NCI-H1694 treated with DMSO at 0.1 percent for 48 hours (cell line): Measurements from ENCODE around the gene TOM1L2.
"Not testable (repeated sequence)": the region's sequence is repeated elsewhere in the genome, so short reads cannot be mapped to it uniquely, and the experiment has no call there.

Source experiments
- DNase-seq: peaks from one replicate; lab custom pipeline; 2025; lab: John Stamatoyannopoulos, UW

Gene TOM1L2

DNA sequence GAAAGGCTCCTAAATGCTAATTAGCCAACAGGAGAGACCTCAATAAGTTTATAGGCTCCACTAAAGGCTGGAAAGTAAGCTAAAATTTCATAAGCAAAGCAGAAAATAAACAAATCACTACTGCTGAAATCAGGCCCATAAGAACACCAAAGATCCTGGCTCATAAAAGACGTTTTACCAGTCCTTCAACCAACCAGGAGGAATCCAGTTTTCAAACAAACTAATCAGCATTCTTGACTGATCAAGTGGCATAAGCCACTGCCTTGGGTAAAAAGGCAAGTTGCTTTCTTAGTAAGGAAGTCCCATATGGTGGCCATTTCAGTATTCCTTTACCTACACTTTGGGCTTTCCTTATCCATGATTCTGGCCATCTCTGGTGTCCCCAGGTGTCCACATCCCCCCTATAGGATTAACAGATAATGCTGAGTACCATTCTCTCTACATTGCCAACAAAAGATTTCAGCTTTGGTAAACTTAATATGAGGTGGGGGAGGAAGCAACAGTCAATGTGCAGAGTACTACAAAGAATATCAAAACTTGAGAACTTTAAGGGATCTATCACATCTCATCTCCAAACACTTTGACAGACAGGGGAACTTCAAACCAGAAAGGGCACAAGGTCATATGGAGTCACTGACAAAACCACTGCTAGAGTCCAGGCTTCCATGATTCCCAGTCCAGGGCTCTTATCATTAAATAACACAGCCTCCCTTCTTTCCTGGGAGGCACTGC, 1.3 kb downstream of the TOM1L2 start:
- DNase-seq, result no peak

DNA sequence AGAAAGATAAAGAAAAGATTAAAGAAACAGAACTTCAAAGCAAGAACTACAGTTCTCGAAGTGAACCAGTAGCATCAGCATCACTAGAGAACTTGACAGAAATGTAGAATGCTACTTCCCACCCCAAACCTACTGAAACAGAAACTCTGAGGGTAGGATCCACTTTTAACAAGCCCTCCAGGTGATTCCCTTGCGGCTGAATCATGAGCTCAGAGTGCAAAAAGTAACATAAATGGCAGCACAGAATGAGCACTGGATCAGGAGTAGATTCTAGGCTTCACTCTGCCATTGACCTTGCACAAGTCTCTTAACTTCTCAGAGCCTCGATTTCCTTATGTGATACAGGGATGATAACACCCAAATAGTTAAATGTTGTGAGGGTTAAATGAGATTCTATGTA, 5.8 kb downstream of the TOM1L2 start:
- no peak for DNase-seq

DNA sequence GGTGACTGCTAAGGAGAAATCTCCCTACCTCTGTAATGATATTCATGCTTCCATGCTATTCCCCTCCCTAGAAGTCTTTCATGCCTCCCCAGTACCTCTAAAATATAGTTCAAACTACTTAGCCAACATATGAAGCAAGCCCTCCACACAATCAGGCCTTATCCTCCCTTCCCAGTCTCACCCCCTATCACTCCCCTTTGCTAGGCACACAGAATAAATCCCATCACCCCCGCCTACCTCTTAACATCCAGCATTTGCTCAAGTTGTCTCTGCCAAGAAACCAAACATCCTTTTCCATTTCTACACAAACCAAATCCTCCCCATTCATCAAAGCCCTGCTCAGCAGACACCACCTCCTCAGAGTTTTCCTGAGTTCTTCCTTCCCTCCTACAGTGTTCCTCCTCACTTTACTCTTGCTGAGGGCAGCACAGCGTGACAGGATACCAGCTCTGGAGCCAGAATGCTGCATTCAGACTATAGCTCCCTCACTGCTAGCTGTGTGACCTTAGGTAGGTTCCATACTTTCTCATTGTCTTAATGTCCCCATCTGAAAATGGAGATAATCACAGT, 7.0 kb downstream of the TOM1L2 start:
- no peak for DNase-seq

DNA sequence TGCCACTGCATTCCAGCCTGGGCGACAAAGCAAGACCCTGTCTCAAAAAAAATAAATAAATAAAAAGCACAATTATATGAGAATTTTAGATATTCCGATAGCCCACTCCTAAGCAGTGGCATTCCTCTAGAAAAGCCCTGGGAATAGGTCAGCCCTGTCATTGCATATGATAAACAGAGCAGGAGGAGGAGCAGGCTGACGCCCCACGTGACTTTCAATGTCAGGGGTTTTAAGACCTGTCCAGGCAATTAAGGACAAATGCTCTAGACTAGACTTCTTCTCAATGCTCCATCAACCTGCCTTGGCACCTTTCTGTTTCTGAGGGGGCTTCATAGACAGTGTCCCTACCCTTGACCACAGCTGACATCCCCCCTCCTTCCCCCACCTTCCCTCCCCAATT, 7.5 kb downstream of the TOM1L2 start:
- no peak for DNase-seq

DNA sequence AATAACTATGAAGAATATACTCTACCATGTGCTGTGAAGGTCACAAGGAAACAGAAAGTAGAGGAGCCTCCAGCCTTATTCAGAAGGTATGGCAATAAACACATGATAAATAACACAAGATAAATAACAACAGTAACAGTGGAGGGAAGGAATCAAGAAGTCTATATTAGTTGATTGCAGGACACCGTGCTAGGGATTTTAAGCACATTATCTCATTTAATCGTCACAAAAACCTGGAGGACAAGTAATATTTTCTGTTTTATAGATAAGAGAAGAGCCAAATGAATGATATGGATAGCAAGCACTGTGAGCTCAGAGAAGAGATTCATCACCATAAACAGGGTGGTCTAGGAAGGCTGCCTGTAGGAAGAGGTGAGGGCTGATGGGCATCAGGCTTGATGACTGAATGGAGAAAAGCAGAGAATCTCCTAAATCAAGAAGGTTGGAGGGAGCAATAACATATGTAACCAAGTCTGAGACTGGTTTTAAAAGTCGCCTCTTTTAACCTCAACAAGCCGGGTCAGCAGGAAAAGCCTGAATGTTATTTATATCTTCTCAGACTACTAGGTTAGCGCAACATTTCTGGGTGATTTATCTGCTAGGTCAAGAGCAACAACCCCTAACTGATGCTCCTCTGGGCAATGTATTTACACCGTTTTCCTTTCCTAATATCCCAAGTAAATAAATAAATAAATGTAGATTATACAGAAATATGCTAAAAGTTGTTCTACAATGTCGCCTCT, 8.3 kb downstream of the TOM1L2 start:
- DNase-seq, result no peak

DNA sequence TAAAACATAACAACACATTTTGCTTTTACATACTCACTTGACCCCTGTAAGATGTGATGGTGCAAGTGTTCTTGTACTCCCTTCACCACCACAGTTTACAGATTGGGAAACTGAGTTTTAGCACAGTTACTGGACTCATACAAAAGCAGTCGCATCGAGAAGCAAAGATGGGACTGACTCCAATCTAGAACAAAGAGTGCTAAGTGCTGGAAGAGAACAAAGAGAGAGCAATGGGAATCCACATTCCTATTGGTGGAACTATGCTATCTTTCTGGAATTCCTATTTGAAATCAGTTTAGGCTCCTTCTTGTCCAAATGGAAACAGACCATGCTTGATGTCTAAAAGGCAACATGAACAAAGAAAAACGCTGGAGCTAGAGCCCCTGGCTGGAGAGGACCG, 9.1 kb downstream of the TOM1L2 start:
- no peak for DNase-seq

DNA sequence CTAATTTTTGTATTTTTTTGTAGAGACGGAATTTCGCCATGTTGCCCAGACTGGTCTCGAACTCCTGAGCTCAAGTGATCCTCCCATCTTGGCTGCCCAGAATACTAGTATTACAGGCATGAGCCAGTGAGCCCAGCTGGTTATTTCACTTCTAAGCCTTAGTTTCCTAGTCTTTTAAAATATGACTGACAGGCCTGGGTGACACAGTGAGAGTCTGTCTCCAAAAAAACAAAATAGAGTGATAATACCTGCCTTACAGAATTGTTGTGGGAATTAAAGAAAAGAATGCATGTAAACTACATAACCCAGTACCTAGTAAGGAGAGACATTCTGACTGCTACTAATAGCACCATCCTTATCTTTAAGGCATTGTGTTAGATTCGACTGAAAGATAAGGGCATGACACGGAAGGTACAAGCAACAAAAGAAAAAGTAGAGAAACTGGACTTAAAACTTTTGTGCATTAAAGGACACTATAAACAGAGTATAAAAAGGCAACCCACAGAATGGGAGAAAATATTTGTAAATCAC, 11.6 kb downstream of the TOM1L2 start:
- no peak for DNase-seq

DNA sequence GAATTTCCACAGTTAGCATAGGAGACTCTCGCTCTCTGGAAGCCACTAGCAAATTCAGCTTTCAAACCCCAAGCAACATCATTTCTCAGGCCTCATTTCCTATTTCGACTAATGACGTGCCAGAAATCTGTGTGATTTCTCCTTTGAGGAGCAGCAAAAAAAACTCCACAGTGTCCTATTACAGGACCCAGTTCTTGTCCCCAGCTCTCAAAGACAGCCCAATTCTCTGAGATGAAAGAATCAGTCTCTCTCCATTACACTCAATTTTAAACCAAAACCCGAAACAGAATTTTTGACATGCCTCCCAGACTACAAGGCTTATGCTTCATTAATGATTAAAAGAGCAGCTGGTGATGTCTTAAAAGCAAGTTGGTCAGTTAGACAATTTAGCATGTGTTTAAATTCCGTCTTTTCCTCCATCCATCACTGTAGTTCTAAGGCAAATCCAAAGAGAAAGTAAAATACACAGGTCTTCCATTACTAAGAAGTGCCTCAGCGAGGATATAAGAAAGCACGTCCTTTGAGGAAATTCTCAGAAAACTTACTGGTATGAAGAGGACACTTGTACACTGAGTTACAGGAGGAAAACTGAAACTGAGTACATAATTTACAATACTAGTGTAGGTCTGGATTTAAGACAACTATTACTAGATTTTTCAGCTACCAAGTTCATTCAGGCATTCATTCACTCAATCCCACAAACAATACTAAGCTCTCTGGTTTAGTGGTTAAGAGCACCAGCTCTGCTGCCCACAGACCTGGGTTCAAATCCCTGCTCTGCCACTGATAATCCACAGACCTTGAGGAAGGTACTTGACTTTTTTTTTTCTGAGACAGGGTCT, 12.5 kb downstream of the TOM1L2 start:
- DNase-seq, result no peak

DNA sequence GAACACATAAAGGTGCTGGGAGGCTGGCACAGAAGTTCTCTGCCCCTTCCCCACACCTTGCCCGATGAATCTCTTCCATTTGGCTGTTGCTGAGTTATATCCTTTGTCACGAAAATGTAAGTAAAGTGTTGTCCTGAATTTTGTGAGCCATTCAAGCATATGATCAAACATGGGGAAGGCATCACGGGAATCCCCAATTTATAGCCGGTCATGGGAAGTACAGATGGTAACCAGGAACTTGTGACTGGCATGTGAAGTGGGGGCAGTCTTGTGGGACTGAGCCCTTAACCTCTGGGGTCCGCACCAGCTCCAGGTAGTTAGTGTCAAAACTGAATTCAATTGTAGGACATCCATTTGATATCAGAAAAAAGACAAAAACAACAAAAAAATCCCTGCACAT, 13.2 kb downstream of the TOM1L2 start:
- no peak for DNase-seq

DNA sequence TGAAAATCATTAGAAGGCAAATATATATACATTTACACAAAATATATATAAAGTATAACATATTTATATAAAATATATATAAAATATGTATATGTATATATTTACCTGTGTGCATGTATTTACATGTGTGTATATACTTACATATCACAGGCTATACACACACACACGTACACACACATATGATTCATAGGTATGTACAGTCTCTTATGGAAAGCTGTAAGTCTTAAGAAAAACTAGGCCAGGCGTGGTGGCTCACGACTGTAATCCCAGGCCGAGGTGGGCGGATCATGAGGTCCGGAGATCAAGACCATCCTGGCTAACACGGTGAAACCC, 14.7 kb downstream of the TOM1L2 start:
- DNase-seq, result no peak

DNA sequence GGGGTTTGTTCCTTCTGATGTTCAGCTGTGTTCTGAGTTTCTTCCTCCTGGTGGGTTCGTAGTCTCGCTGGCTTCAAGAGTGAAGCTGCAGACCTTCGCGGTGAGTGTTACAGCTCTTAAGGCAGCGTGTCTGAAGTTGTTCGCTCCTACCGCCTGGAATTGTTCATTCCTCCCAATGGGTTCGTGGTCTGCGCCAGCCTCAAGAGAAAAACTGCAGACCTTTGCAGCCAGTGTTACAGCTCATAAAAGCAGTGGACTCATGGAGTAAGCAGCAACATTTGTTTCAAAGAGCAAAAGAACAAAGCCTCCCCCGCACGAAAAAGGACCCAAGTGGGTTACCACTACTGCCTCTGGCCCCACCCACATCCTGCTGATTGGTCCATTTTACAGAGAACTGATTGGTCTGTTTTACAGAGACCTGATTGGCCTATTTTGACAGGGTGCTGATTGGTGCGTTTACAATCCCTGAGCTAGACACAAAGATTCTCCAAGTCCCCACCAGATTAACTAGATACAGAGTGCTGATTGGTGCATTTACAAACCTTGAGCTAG, 16.3 kb downstream of the TOM1L2 start:
- not testable (repeated sequence) for DNase-seq

DNA sequence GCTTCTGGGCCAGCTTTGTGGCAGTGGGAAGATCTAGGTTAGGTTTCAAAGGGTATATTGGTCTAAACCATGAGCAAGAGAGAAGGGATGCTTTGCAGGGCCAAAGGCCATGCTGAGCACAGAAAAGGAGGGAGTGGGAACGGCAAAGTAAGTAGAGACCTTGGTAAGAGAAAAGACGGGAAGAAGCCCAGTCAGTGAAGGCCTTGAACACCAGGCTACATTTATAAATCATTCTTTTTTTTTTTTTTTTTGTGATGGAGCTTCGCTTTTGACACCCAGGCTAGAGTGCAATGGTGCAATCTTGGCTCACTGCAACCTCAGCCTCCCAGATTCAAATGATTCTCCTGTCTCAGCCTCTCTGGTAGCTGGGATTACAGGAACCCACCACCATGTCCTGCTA, 18.1 kb downstream of the TOM1L2 start:
- no peak for DNase-seq

DNA sequence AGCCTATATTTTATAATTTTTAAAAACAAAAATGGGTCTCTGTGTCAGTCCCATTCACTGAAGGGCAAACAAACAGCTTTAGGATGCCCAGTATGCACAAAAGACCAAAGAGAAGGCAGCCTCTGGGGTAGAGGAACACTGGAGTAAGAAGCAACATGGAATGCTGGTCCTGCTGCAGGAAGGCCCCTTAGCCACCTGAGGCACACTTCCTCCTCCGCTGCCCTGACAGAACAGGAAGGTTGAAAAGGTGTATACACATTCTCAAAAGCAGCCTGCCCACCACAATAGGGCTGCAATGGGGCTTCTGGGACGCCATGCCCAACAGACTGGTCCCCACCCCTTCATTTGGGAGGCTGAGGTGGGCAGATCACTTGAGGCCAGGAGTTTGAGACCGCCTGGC, 19.5 kb downstream of the TOM1L2 start:
- no peak for DNase-seq

DNA sequence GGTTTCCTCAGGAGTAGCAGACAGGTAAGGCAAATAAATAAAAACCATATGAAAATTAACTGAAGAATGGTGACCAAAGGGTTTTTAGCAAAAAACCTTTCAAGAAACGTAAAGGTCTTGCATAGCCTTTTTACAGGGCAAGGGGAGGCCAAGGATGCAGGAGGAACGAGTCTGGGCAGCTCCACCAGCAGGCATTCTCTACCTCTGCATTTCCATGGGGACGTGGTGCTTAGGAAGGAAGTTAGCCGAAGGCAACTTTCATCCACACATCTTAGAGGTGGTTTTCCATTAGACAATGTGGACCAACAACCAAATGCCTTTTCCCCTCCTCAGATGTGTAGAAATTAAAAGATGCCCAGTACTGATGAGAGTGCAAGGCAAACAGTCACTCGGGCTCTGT, 20.7 kb downstream of the TOM1L2 start:
- no peak for DNase-seq

DNA sequence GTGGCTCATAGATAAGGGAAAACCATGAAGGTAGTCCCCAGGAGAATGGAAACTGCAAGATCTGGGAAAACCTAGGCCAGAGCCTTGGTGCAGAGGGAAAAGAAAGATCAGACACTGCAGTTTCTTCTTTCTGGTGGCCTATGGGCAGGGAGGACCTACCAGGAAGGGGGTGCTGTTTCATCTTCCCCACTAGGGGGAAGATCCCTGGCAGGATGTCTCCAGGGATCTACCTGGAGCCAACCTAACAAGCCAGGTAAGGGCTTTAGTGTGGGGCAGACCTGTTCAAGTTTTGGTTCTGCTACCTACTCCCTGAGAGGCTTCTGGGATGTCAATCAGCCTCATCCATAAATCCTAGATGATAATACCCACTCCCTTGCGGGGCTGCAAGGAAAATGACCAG, 21.4 kb downstream of the TOM1L2 start:
- no peak for DNase-seq

DNA sequence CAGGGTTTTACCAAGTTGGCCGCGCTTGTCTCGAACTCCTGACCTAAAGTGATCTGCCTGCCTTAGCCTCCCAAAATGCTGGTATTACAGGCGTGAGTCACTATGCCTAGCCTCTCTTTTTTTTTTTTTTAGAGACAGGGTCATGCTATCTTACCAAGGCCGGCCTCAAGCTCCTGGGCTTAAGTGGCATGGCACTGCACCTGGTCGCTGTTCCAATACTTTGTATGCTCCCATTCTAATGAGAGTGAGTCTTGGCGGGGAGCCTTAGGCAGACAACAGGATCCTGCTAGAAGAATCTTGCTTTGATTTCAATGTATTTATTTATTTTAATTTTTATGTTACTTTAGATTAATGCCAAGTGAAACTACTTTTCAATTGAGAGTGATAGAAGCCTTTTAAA, 21.9 kb downstream of the TOM1L2 start:
- DNase-seq, result no peak

DNA sequence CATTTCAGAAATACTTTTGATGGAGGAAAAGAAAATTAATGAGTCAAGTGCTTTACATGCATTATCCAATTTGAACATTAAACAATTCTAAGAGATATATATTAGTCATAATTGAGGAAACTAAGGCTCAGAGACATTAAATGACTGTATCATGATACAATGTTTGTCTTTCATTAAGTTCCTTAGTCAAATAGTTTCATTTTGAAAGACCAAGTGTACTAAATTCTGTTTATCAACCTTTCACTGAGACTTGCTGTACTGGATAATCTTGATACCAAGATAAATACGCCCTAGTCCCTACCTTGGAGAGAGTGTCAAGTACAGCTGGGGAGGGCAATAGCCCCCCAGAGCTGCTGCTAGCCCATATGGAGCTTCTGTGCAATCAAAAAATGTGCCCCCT, 24.2 kb downstream of the TOM1L2 start:
- no peak for DNase-seq

DNA sequence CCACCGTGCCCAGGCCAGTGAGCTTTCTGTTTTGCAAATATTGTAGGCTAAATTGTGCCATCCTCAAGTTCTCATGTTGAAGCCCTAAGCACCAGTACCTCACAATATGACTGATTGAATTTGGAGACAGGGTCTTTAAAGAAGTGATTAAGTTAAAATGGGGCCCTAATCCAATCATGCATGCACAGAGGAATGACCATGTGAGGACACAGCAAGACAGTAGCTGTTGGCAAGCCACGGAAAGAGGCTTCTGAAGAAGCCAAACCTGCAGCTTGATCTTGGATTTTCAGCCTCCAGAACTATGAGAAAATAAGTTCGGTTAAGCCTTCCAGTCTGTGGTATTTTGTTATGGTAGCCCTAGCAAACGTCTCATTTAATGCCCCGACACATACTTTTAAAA, 24.9 kb downstream of the TOM1L2 start:
- DNase-seq, result no peak

DNA sequence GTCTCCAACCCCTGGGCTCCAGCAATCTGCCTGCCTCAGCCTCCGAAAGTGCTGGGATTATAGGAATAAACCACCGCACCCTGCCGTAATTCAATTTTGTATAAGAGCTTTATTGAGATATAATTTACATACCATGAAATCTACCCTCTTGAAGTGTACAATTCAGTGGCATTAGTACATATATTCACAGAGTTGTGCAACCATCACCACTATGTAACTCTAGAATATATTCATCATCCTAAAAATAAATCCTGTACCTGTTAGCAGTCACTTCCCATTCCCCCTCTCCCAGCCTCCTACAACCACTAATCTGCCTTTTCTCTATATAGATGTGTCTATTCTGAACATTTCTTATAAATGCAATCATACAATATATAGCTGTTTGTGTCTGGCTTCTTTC, 26.1 kb downstream of the TOM1L2 start:
- no peak for DNase-seq

DNA sequence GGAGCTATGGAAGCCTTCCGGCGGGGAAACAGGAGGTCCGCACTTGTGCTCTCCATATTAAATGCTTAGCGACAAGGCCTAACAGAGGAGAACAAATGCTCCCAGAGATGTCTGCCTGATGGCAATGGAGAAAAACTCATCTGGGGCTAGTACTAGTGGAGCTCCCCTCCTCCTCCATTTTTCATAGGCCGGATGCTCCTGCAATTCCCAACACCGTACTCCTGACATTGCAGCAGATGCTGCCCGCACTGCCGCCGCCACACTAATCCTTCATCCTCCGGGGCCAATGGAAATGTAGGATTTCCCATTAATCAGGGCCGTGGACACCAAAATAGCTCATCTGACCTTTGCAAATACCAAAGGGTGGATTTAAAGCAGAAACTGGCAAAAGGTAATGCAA, 27.5 kb downstream of the TOM1L2 start:
- DNase-seq, result no peak

DNA sequence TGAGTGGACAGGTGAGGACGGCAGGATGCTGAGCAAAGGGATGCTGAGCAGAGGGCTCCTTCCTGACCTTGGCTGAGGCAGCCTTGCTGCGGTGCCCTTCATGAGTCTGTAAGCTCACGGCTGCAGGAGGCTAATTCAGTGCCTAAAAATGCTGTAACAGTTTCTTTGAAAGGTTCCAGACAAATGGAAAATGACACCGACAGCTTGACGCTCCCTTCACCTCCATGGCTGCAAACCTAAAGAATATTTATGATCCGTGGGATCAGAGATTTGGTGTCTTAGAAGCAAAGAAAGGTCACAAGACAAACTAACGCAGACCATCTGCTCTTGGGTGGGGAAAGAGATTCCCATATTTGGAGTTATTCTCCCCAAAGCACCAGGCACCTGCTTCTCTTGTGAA, 28.0 kb downstream of the TOM1L2 start:
- DNase-seq, result no peak

DNA sequence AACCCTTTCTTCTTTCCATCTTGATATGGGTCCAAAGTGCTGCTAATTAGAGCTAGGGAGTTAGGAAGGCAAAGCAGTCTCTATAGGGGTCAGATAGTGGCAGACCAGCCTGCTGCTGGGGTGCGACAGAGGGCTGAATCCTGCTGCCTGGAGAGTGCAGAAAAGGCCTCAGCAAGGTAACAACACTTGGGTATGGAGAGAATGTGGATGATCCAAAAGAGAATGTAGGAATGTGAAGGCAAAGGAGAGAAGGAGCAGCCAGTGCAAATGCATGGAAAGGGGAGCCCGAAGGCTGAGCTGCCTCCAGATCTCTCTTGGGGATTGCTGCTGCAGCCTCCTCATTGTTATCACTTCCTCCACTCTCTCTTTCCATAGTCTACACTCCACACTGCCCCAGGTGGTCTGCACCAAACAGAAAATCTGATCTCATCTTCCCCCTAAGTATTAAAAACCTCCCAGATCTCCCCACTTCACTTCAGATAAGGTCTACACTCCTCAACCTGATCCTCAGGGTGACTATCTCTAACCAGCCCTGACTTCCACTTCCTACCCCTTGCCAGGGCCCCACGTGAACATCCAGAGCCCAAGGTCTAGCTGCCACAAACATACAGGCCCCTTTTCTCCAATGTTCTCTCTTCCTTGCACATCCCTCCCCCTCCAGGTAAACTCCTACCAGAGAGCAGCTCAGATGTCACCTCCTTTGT, 28.8 kb downstream of the TOM1L2 start:
- no peak for DNase-seq
